HG02763 (cell line): ENCODE data around the gene RAB40B.

Experiments used
- ATAC-seq: cut with Tn5 transposase; IDR thresholded peaks from one replicate; pipeline ENCODE4 v1.9.1; 2021; ENCODE audit warnings: mild to moderate bottlenecking, moderate library complexity; ENCODE audit not compliant: unreplicated experiment

RAB40B gene

GRCh38 chr17:82653651-82654528 is 44.6 kb downstream of the RAB40B start:
- no peak for ATAC-seq

- ATAC-seq, result no peak
Observed at GRCh38 chr17:82650723-82651122, 47.8 kb downstream of the RAB40B start.

- ATAC-seq, result no peak
Observed at GRCh38 chr17:82649501-82650261, 48.8 kb downstream of the RAB40B start.

DNA sequence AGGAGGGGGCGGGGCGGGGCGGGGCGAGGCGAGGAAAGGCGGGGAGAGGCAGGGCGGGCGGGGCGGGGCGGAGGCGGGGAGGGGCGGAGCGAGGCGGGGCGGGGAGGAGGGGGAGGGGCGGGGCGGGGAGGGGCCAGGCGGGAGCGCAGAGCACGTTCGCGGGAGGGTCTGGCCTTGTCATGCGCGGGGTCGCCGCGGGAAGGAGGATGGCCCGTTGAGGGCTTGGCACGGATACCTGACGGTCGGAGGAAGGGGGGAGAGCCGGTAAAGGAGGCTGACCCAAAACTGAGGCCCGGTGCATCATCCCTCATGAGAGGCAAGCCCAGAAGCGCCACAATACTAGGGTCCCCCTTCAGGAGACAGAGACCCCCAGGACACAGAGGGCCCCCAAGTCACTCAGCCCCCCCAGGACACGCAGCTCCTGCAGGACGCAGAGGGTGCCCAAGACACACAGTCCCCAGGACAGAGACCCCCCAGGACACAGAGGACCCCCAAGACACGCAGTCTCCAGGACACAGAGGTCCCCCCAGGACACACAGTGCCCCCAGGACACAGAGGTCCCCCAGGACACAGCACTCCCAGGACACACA is 49.7 kb downstream of the RAB40B start:
- no peak for ATAC-seq

GRCh38 chr17:82648165-82648668 is 50.3 kb downstream of the RAB40B start, which contains the start of gene WDR45B:
TSS of gene WDR45B (minus strand) at chr17:82648444. CDS start at chr17:82648340, 104 bp downstream.
- ATAC-seq, result peak; percentile 84

- peak; percentile 22 for ATAC-seq
Observed at GRCh38 chr17:82647593-82648164, 50.8 kb downstream of the RAB40B start.

- ATAC-seq, result no peak
Observed at GRCh38 chr17:82645516-82645915, 53.0 kb downstream of the RAB40B start.

GRCh38 chr17:82644148-82644547 is 54.4 kb downstream of the RAB40B start:
- no peak for ATAC-seq

GRCh38 chr17:82642022-82642421 is 56.5 kb downstream of the RAB40B start:
- no peak for ATAC-seq

- ATAC-seq, result no peak
Observed at GRCh38 chr17:82640036-82640435, 58.5 kb downstream of the RAB40B start.

GRCh38 chr17:82639628-82640027 is 58.9 kb downstream of the RAB40B start:
- no peak for ATAC-seq

- ATAC-seq, result no peak
Observed at GRCh38 chr17:82638183-82638773, 60.2 kb downstream of the RAB40B start.

- ATAC-seq, result no peak
Observed at GRCh38 chr17:82636626-82637598, 61.6 kb downstream of the RAB40B start.

DNA sequence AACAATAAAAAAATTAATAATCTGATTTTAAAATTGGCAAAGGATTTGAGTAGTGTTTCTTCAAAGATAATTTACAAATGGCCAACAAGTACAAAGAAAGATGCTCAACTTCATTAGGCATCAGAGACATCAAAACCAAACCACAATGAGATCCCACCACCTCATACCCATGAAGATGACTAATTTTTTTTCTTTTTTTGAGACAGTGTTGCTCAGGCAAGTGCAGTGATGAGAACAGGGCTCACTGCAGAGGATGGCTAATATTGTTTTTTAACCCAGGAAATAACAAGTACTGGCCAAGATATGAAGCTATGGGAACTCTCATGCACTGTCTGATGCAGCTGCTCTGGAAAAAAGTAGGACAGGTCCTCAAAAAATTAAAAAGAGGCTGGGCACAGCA is 65.2 kb downstream of the RAB40B start:
- ATAC-seq, result no peak

DNA sequence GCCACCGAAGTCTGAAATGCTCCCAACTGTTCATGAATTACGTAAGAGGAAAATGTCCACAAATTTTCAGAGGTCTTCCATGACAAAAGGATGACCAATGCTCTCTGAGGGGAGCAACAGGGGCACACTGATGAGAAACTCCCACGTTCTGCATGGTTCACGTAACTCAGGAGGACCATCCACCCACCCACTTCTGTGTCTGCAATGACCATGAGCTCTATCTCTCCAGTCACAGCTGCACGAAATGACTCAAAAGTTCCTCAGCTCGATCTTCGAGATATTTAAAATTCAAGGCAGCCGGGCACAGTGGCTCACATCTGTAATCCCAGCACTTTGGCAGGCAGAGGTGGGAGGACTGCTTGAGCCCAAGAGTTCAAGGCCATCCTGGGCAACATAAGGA is 66.0 kb downstream of the RAB40B start:
- no peak for ATAC-seq

DNA sequence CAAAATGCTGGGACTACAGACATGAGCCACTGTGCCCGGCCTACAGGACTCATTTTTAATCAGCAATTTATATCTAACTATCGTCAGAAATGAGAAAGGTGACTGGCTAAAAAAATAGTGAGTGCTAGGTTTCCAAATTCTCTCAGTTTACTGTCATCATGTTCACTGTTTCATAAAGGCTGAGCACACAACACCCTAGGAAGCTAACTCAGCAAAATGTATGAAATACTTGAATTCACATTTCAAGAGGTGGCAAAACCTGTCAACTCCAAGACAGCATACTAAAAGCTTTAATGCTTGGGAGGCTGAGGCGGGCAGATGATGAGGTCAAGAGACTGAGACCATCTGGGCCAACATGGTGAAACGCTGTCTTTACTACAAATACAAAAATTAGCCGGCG is 67.0 kb downstream of the RAB40B start:
- ATAC-seq, result no peak

GRCh38 chr17:82630212-82630611 is 68.3 kb downstream of the RAB40B start:
- ATAC-seq, result no peak

DNA sequence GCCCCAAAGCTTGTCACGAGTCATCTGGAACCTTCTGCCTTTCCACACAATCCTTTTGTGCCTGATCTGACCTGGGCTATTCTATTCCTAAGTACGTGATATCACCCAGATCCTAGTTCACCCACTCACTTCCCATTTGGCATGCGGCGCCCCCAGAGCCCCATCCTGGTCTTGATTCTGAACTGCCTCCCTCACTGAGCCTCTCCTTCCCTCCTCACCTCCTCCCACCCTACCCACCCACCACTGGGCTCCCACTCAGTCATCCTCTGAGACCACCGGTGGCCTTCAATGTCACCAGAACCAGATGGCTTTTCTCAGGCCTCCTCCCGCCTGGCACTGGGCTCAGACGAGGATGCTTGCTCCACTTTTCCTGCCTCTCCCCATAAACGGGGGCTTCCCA is 68.8 kb downstream of the RAB40B start:
- no peak for ATAC-seq

- no peak for ATAC-seq
Observed at GRCh38 chr17:82627405-82627804, 71.1 kb downstream of the RAB40B start.
